Measurements from ENCODE around the gene EED.

Gene EED

GRCh38 chr11:86247608-86248007 lies 3.1 kb downstream of the EED start:
- DNase-seq (ENCODE audit: low read depth in 2 of 3, low spot score in 1 of 3), result no peak

- DNase-seq (ENCODE audit: low read depth in 2 of 3, low spot score in 1 of 3), result peak in 1 of 3 donors; percentile 26
These were observed 4.1 kb downstream of the EED start for GRCh38 chr11:86248609-86249008.

- no peak for DNase-seq (ENCODE audit: low read depth in 2 of 3, low spot score in 1 of 3)
These were observed 5.0 kb downstream of the EED start for GRCh38 chr11:86249307-86250098.

- no peak for DNase-seq (ENCODE audit: low read depth in 2 of 3, low spot score in 1 of 3)
These were observed 6.8 kb downstream of the EED start for GRCh38 chr11:86251345-86251744.

- DNase-seq (ENCODE audit: low read depth in 2 of 3, low spot score in 1 of 3), result no peak
These were observed 11.3 kb downstream of the EED start for GRCh38 chr11:86255896-86256295.

- DNase-seq (ENCODE audit: low read depth in 2 of 3, low spot score in 1 of 3), result no peak
These were observed 12.1 kb downstream of the EED start for GRCh38 chr11:86256608-86257007.

GRCh38 chr11:86257446-86257845 lies 12.9 kb downstream of the EED start:
- no peak for DNase-seq (ENCODE audit: low read depth in 2 of 3, low spot score in 1 of 3)

- no peak for DNase-seq (ENCODE audit: low read depth in 2 of 3, low spot score in 1 of 3)
These were observed 15.2 kb downstream of the EED start for GRCh38 chr11:86259730-86260129.

- DNase-seq (ENCODE audit: low read depth in 2 of 3, low spot score in 1 of 3), result no peak
These were observed 16.8 kb downstream of the EED start for GRCh38 chr11:86261328-86261727.

- no peak for DNase-seq (ENCODE audit: low read depth in 2 of 3, low spot score in 1 of 3)
These were observed 17.8 kb downstream of the EED start for GRCh38 chr11:86262387-86262786.

- DNase-seq (ENCODE audit: low read depth in 2 of 3, low spot score in 1 of 3), result no peak
These were observed 20.1 kb downstream of the EED start for GRCh38 chr11:86264649-86265048.

GRCh38 chr11:86265194-86265593 lies 20.6 kb downstream of the EED start:
- DNase-seq (ENCODE audit: low read depth in 2 of 3, low spot score in 1 of 3), result no peak

GRCh38 chr11:86269645-86270044 lies 25.1 kb downstream of the EED start:
- no peak for DNase-seq (ENCODE audit: low read depth in 2 of 3, low spot score in 1 of 3)

- no peak for DNase-seq (ENCODE audit: low read depth in 2 of 3, low spot score in 1 of 3)
These were observed 29.9 kb downstream of the EED start for GRCh38 chr11:86274503-86274902.

GRCh38 chr11:86274999-86275398 lies 30.4 kb downstream of the EED start:
- DNase-seq (ENCODE audit: low read depth in 2 of 3, low spot score in 1 of 3), result no peak

GRCh38 chr11:86275493-86276370 lies 31.2 kb downstream of the EED start:
- DNase-seq (ENCODE audit: low read depth in 2 of 3, low spot score in 1 of 3), result no peak

GRCh38 chr11:86277741-86278140 lies 33.2 kb downstream of the EED start:
- no peak for DNase-seq (ENCODE audit: low read depth in 2 of 3, low spot score in 1 of 3)

GRCh38 chr11:86278226-86278625 lies 33.7 kb downstream of the EED start:
- no peak for DNase-seq (ENCODE audit: low read depth in 2 of 3, low spot score in 1 of 3)

GRCh38 chr11:86279747-86280146 lies 35.2 kb downstream of the EED start:
- DNase-seq (ENCODE audit: low read depth in 2 of 3, low spot score in 1 of 3), result no peak

GRCh38 chr11:86287468-86287796 lies 42.9 kb downstream of the EED start:
- no peak for DNase-seq (ENCODE audit: low read depth in 2 of 3, low spot score in 1 of 3)

GRCh38 chr11:86288776-86289507 lies 44.4 kb downstream of the EED start:
- peak in 1 of 3 donors; percentile 35 for DNase-seq (ENCODE audit: low read depth in 2 of 3, low spot score in 1 of 3)
